ENCODE measurements around the gene UBXN11.

UBXN11 gene, protein sequence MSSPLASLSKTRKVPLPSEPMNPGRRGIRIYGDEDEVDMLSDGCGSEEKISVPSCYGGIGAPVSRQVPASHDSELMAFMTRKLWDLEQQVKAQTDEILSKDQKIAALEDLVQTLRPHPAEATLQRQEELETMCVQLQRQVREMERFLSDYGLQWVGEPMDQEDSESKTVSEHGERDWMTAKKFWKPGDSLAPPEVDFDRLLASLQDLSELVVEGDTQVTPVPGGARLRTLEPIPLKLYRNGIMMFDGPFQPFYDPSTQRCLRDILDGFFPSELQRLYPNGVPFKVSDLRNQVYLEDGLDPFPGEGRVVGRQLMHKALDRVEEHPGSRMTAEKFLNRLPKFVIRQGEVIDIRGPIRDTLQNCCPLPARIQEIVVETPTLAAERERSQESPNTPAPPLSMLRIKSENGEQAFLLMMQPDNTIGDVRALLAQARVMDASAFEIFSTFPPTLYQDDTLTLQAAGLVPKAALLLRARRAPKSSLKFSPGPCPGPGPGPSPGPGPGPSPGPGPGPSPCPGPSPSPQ

GRCh38 chr1:26306290-26307229 lies at the start of gene UBXN11:
Gene UBXN11, minus strand, starts transcription at chr1:26306636. Its CDS starts 3,753 bp downstream, at chr1:26302883.
- DNase-seq (ENCODE audit: low read depth), result peak; percentile 87

GRCh38 chr1:26356106-26356505 lies 49.7 kb upstream of the UBXN11 start:
- no peak for DNase-seq (ENCODE audit: low read depth)

DNA sequence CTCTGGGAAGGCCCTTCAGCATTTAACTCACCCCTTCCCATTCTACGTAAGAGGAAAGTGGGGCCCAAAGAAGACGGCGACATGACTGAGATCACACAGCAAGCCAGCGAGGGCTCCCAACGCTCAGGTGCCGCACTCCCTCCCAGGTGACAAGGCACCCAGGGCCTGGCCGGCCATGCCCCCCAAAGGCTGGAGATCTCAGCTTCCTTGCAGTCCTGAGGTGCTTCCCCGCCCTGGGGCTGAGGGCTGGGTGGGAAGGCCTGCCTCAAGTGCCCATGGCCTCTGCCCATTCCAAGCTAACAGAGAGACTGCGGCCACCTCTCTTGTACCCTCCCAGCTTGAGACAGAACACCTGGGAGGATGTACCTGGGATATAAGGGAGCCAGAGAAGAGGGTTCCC lies 48.5 kb upstream of the UBXN11 start:
- DNase-seq (ENCODE audit: low read depth), result no peak

GRCh38 chr1:26353976-26354820 lies 47.8 kb upstream of the UBXN11 start, which contains the start of gene CRYBG2:
Gene CRYBG2, minus strand, starts transcription at chr1:26354130. Its CDS starts 7,473 bp downstream, at chr1:26346657.
- DNase-seq (ENCODE audit: low read depth), result no peak

DNA sequence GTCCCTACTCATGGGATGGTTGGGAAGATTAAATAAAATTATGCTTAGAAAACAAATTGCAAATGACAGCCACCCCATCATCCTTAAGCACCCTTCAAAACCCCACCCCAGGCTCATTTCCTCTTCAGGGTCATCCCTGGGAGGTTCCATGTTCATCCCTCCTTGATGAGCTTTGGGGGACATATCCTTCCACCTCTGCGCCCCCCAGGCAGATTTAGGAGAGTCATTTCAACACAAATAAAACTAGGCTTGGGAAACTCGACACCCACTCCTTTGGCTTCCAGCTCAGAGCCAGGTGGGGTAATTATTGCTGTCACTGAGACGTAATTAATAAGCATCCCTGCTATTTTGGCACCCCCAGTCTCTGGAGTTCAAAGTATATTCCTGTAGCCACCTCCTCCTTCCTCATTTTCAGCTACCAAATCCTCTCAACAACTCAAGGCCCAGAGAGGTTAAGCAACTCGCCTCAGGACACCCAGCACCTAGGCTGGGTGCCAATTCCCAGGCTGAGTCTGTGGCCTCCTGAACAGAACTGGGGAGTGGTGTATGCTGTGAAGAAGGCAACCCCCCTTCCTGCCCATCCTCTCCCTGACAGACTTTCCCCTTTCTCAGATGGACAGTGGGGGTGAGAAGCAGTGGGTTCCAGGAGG lies 46.9 kb upstream of the UBXN11 start:
- no peak for DNase-seq (ENCODE audit: low read depth)

DNA sequence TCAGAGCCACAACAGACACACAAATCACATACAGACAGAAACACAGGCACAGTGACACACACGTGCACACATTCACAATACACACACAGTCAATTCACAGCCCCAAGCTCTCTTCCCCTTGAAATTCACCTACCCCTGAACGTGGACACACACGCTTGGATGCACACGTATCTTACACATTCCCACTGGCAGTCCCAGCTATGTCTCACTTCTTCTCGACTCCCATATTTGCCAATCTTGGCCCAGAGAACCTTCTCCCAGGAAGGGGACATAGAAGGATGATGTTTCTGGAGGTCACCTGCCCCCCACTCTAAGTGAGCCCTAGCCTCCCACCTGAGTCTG lies 45.9 kb upstream of the UBXN11 start:
- no peak for DNase-seq (ENCODE audit: low read depth)

GRCh38 chr1:26351590-26352337 lies 45.3 kb upstream of the UBXN11 start:
- no peak for DNase-seq (ENCODE audit: low read depth)

DNA sequence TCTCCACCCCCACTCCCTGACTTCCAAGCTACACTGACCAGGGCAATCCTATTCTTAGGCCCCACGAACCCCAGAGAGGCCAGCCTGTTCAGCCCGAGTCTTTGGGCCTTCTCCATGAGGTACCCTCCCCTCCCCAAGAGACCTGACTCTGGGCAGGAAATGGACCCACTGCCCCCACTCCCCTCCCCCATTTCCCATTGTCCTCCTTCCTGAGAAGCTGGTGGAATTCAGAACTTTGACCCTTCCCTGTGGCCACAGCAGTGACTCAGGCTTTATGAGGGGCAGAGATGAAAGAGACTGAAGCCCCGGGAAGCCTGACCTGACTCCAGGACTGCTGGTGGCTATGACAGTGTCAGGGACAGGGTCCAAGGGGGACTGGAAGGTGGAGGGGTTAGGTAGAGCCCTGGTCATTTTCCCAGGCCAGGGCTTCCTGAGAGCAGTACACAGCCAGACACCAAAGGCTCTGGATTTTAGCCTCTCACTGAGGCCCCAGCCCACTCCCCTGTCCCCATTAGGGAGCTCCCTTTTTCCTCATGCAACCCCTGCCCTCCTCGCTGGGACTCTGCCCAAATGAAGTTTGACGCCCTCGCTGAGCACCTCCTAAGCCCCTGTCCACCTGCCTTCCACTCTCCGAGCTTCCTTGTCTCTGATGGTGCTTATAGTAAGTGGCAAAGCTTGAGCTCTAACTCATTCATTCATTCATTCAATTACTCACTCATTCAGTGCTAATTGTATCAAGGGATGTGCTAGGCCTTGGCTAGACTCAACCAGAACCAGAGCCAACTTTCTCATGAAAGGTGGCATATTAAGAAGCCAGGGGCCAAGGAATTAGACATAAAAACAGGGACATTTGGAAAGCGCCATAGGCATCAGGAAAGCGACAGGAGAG lies 44.5 kb upstream of the UBXN11 start:
- no peak for DNase-seq (ENCODE audit: low read depth)

GRCh38 chr1:26350343-26350700 lies 43.9 kb upstream of the UBXN11 start:
- DNase-seq (ENCODE audit: low read depth), result no peak

GRCh38 chr1:26349877-26350244 lies 43.4 kb upstream of the UBXN11 start:
- no peak for DNase-seq (ENCODE audit: low read depth)

DNA sequence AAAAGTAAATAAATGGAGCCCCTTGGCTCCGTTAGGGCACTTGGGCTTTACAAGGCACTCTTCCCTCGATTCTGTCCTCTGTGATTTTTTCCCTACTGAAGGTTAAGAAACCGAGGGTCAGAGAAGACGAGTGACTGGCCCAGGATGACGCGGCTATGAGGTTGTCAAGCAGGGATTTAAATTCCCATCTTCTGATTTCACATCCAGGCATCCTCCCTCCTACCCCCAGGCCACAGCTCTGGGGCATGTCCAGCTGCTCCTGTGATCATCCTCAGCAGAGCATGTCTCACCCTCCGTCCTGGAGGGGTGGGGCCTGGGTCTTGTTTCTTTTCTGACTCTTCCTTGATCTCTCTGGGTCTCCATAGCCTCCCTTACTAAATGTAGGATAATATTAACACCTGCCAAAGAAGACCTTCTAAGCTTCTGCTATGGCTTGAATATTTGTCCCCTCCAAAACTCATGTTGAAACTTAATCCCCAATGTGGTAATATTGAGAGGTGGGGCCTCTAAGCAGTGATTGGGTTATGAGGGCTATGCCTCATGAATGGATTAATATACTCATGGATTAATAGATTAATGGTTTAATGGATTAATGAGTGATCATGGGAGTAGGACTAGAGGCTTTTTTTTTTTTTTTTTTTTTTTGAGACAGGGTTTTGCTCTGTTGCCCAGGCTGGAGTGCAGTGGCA lies 42.9 kb upstream of the UBXN11 start:
- no peak for DNase-seq (ENCODE audit: low read depth)

GRCh38 chr1:26346274-26347033 lies 40.0 kb upstream of the UBXN11 start:
- DNase-seq (ENCODE audit: low read depth), result no peak

- DNase-seq (ENCODE audit: low read depth), result no peak
Observed at GRCh38 chr1:26345718-26346117, 39.3 kb upstream of the UBXN11 start.

DNA sequence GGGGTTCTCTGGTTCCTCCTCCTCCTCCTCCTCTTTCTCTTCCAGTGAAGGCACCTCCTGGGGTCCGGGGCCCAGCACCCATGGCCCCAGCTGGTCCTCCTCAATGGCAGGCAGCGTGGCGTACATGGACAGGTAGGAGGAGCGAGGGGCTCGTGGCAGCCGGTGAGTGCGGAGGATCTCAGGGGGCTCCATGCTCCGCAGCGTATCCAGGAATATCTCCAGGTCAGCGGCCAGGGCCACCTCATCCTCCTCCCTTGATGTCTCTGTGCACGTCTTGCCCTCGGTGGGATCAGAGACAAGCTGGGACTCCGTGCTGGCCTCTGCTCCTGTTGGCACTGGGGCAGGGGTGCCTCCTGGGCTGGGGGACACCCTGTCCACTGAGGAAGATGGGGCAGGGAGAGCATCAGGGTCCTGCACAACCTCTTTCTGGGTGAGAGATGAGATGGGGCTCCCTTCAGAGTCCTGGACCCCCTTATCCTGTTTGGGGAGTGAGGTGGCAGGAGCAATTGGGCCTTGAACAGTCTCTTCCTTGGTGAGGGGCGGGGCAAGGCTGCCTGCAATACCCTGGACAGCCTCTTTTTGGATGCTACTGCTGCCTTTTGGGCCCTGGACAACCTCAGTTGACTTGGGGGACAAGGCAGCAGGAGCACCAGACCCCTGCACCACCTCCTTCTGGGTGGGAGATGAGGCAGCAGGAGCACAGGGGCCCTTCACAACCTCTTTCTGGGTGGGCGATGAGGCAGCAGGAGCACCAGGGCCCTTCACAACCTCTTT lies 37.9 kb upstream of the UBXN11 start:
- no peak for DNase-seq (ENCODE audit: low read depth)

- DNase-seq (ENCODE audit: low read depth), result no peak
Observed at GRCh38 chr1:26340047-26340481, 33.6 kb upstream of the UBXN11 start.

- DNase-seq (ENCODE audit: low read depth), result no peak
Observed at GRCh38 chr1:26338670-26339069, 32.2 kb upstream of the UBXN11 start.

DNA sequence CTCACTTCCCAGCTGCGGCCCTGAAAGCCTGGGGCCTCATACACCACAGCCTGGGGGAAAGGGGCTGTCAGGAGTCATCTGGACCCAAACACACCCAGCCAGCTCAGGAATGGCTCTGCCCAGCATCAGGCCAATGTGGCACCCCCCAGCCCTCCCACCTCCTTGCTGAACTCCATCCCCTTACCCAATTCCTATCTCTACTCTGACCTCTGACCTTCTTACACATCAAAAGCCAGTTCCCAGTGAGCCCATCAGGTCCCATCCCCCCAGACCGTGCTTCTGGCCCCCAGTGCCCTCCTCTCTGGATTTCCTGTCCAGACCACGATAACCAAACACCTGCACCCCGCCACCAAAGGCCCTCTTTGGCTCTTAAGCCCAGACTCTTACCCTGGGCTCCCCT lies 31.2 kb upstream of the UBXN11 start:
- no peak for DNase-seq (ENCODE audit: low read depth)

DNA sequence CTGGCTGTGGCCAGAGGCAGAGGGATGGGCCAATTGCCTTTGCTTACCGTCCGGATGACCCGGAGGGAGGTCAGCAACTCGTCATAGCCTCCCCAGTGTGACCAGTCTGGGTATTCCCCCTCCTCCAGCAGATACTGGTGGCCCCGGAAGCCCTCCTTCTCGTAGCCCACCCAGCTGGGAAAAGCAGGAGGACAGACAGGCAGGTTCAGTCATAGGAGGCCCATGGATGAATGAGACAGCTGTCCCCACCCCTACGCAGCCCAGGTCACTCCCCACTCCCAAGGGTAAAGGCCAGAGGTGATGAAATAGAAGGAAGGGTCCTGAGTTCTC lies 30.7 kb upstream of the UBXN11 start:
- DNase-seq (ENCODE audit: low read depth), result no peak

Data from activated T-cell treated with anti-CD3 and anti-CD28 coated beads for 48 hours (primary cell).